ENCODE data around the gene WNT11.

Gene WNT11

GRCh38 chr11:76173663-76174062 is 32.6 kb downstream of the WNT11 start:
- no peak for DNase-seq (ENCODE audit: low spot score)

GRCh38 chr11:76172583-76172982 is 33.7 kb downstream of the WNT11 start:
- no peak for DNase-seq (ENCODE audit: low spot score)

- DNase-seq (ENCODE audit: low spot score) = no peak
Observed at GRCh38 chr11:76170468-76170867, 35.8 kb downstream of the WNT11 start.

- DNase-seq (ENCODE audit: low spot score) = no peak
Observed at GRCh38 chr11:76169473-76169896, 36.8 kb downstream of the WNT11 start.

- peak; percentile 48 for DNase-seq (ENCODE audit: low spot score)
Observed at GRCh38 chr11:76167590-76167989, 38.7 kb downstream of the WNT11 start.

- DNase-seq (ENCODE audit: low spot score) = no peak
Observed at GRCh38 chr11:76166314-76166713, 40.0 kb downstream of the WNT11 start.

- DNase-seq (ENCODE audit: low spot score) = no peak
Observed at GRCh38 chr11:76164861-76165751, 41.2 kb downstream of the WNT11 start.

DNA sequence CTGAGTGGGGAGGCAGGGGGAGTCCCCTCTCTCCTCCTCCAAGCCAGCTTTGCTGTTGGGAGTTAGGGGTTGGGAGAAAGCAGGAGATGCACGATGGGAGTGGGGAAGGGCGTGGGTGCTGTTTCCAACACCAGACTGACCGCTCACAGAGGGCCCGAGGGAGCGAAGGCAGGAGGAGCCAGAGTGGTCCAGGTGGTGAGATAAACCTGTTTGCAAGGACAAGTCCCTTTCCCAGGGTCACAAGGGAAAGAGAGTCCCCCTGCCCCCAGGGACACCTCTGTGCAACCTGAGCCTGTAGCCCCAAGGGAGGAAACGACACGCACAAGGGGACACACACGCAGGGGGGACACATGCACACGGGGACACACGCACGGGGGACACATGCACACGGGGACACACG is 42.2 kb downstream of the WNT11 start:
- DNase-seq (ENCODE audit: low spot score) = no peak

DNA sequence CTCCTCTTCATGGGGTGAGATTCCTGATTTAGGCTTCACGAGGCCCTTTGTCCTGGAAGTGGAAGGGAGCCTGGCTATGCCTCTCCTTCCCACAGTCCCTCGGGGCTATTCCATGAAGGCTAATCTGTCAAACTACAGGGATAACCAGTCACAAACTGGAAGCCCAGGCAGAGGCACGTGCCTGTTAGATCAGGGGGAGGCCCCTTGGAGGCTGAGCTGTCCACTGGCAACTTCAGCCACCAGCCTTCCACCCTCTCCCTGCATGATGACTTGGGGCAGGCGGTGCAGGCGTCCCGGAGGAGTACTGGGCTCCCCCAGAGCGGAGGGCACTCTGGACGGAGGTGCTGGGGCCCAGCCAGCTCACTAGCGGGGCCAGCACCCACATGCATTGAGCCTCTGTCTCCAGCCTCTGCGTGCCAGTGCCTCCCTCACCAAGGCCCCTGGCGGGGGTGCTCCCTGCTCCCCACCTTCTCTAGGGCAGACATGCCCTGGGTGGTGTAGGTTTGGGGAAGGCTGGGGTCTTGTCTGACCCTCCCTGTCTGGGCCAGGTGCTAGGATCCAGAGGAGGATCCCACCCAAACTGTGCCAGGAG is 42.9 kb downstream of the WNT11 start:
- no peak for DNase-seq (ENCODE audit: low spot score)

DNA sequence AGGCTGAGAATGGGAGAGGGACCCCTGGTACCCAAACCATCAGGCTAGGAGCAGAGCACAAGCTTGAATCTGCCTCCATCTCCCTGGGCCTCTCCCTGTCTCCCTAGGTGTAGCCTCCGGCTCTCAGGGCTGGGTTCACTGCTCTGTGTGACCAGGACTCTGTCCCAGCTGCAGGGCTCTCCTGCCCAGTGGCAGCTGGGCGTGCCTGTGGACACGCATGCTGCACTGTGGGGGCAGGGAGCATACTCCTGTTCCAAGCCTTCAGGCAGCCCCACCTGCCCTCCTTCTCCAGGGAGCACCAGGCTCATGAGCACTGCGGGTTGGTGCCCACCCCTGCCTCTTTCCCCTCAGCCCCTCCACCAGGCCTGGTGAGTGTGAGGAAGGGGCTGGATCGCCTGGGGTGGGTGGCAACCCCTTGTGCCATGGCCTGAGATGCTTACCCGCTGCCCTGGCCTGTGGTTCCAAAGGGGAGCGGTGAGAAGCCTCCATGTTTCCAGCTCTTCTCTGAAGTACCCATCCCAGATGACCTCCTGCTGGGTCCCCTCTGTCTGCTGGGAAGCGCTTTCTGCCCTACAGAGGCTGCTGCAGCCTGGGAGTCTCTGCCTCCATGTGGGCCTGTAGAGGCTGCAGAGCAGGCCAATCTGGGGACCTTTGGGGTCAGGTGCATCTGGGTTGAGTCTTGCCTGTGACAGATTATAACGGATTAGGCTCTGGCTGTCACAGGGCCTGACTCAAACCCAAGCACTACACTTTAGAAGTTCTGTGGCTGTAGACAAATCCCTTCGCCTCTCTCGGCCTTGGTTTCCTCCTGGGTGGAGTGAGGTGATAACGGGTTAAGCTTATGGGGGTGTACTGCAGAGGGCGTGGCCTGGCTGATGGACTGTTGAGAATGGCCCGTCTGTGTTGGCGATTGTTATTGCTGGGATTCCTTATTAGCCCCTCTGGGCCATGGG is 43.7 kb downstream of the WNT11 start:
- no peak for DNase-seq (ENCODE audit: low spot score)

DNA sequence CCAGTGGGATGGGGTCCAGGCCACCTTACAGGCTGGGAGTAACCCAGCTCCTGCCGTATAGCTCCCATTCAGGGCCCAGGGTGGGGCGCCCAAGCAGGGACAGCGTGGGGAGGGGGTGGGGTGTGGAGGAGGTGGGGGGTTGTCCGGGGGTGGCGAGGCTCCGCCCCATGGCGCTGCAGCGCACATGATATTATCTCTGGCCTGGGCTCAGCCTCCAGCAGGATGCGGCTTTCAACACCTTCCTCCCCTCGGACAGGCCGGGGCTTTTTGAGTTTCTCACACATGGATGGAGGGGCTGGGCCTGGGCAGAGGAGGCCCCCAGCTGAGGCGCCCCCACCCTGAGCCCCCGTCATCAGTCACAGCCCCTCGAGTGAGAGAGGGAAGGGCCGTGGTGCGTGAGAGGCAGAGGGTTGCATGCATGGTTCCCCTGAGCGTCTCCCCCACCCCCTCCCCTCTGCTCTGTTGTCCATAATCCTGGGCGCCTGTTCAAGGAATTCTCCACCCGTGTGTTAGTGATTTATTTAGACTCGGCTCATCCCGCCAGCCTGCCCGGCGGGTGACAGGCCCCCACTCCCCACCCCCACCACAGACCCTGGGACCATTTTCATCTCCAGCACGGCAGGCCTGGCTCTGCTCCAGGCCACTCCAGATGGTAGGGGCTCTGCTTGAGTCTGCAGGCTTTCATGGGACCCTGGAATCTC is 44.9 kb downstream of the WNT11 start:
- DNase-seq (ENCODE audit: low spot score) = peak; percentile 76

- no peak for DNase-seq (ENCODE audit: low spot score)
Observed at GRCh38 chr11:76160856-76161255, 45.4 kb downstream of the WNT11 start.

DNA sequence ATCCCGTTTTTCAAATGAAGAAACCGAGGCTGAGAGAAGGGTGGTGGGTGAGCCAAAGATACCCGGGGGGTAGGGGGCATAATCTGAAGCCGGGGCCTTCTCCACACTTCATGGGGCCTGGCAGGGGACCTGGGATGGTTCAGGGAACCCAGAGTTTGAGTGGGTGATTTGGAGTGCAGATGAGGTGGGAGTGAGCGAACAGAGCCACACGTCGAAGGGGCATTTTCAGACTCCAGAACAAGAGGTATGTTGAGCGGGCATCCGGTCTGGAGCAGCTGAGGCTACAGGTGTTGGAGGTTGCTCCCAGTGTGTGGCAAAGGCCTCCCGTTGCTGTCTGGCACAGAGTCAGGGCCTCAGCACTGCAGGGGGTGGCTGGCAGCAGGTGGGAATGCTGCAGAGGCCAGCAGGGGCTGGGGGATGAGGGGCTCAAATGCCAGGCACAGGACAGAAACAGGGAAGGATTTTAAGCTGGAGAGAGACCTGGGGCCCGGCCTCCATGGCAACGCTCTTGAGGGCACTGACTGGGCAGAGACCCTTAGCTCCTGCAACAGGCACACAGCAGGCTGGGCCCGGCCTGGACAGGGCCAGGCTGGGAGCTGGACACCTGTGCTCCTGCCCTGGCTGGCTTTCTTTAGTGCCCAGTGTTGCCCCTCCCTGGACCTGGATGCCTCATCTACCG is 46.2 kb downstream of the WNT11 start:
- DNase-seq (ENCODE audit: low spot score) = no peak

GRCh38 chr11:76159303-76159937 is 46.9 kb downstream of the WNT11 start:
- no peak for DNase-seq (ENCODE audit: low spot score)

DNA sequence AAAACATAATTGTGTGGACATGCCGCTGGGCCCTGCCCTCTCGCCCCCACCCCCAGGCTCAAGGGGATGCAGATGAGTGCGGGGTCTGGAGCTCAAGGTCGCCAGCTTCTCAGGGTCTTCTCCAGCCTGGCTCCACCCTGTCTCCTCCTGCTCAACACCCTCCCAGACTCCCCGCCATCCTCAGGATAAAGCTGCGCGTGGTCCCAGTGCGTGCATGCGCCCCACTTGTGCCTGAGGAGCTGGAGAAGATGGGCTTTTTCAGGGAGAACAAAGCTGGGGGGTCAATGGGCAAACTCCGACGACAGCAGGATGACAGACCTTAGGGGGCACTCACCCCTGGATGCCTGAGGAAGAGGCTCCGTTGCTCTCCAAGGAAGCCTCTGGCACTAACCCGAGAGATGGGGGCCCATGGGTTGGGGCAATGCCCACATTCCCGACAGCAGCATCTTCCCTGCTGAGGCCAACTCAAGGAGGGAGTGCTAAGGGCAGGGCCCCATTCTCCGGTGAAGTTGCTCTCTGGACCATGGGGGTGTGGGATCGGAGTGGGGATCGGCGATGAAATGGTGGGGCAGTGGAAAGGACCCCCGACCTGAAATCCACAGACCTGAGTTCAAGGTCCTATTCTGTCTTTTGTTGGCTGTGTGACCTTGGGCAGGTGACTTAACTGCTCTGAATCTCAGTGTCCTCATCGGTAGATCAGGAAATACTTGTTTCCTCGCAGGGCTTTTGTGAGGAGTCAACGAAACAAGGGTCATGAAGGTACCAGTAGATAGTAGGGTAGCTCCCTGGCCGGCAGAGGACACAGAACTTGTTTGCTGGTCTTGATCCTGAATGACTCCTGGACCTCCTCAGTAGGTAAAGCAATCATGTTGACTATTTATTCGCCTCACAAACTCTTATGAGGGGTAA is 47.7 kb downstream of the WNT11 start:
- DNase-seq (ENCODE audit: low spot score) = no peak

- no peak for DNase-seq (ENCODE audit: low spot score)
Observed at GRCh38 chr11:76157891-76158290, 48.4 kb downstream of the WNT11 start.

- DNase-seq (ENCODE audit: low spot score) = no peak
Observed at GRCh38 chr11:76156971-76157427, 49.3 kb downstream of the WNT11 start.

DNA sequence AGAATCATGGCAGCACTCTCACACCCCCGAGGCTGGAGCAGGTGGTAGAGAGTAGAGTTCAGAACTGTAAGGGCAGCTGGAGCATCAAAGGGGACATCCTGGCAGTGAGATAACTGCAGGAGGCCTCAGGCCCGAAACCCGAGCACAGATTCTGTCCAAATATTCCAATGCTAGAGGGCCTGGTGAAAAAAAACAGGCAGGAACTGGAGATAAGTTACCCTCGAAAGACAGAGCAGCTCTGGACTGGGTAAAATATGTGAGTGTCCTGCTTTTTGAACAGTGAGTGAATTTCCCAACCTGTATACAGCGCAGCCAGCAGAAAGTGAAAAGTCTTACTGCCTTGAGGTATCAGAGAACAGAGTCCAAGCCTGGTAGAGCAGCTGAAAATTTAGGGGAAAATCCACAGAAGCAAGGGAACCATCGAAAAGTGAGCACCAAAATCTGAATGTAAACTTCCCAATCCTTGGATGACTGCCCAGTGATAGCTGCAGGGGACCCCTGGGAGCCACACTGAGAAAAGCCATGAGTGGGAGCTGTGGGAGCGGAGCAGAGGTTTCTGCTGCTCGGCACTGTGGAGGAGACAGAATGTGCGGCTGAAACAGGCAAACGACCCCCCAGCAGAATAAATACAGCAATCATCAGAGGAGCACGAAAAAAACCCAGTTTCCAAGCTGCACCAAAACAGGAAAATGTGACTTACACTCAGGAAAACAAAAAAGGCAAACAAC is 50.6 kb downstream of the WNT11 start:
- DNase-seq (ENCODE audit: low spot score) = no peak

- peak; percentile 89 for DNase-seq (ENCODE audit: low spot score)
Observed at GRCh38 chr11:76153571-76153923, 52.8 kb downstream of the WNT11 start.
